GM20000 (cell line): ENCODE results near the gene NLRP5.
"Not testable (repeated sequence)": the region's sequence is repeated elsewhere in the genome, so short reads cannot be mapped to it uniquely, and the experiment has no call there.

Experiments
- DNase-seq: peaks from one replicate; pipeline ENCODE4 v3.0.0; 2012; ENCODE audit warnings: low spot score
- CTCF ChIP-seq: IDR thresholded peaks from 2 replicates; pipeline ENCODE4 v1.5.1; 2012; ENCODE audit warnings: mild to moderate bottlenecking, control low read depth; ENCODE audit errors: extremely low read depth, missing control alignments

The NLRP5 gene

GRCh38 chr19:55962186-55962585, 24.4 kb upstream of the NLRP5 start:
- no peak for TF ChIP-seq CTCF
- no peak for DNase-seq

DNA sequence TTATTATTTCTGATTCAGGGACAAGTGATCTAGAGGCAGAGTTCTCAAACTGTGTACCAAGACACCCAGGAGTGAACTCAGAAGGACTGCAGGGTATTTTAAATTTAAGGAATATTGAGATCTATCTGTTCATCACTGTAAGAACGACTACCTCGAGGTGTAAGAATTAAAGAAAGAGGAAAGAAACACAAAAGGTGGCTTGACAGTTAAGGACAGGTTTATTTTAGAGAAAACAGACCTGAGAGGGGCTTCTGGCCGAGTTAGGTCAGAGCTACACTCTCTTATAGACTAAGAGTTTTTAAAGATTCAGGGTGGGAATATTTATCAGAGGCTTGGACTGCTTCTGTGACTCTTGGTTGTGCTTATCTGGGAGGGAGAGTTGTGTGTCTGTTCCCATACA, 12.6 kb upstream of the NLRP5 start:
- no peak for DNase-seq
- no peak for TF ChIP-seq CTCF

GRCh38 chr19:55980415-55980814, 6.2 kb upstream of the NLRP5 start:
- TF ChIP-seq CTCF: no peak
- DNase-seq: no peak

DNA sequence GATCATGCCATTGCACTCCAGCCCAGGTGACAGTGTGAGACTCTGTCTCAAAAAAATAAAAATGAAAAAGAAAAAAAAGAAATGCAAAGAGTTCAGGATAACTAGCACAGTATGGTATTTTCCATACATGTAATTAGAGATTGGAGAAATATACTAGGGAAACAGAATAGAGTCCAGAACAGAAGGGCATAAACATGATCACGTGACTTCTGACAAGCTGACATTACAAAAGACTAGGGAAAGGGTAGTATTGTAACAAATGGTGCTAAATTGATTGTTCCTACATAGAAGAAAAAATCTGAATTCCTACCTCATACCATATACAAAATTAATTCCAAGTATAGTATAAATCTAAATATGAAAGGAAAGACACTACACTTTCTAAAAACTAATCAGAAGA, 1.3 kb upstream of the NLRP5 start:
- no peak for TF ChIP-seq CTCF
- DNase-seq: no peak

DNA sequence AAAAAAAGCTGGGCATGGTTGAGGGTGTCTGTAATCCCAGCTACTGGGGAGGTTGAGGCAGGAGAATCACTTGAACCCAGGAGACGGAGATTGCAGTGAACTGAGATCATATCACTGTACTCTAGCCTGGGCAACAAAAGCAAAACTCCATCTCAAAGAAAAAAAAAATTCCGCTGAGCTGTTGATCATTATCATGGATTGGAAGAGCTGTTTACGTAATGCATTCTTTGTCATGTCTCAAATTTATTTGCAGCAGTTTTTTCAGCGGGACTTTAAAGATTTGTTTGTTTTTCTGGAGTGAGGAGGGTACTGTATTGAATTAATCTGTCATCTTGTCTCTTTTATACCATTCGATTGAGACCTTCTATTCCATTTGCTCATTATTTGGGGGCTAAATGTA, 4.3 kb downstream of the NLRP5 start:
- TF ChIP-seq CTCF: no peak
- no peak for DNase-seq

DNA sequence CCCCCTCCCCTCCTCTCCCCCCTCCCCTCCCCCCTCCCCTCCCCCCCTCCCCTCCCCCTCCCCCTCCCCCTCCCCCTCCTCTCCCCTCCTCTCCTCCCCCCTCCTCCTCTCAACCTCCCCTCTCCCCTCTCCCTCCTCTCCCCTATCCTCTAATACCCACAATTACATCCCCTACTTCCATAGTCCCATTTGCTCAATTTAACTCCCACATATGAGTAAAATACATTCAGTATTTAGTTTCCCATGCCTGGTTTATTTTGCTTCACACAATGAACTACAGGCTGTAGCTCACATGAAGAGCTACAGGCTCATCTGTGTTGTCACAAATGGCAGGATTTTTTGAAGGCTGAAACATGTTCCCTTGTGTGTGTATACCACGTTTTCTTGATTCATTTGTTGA, 6.9 kb downstream of the NLRP5 start:
- DNase-seq: no peak
- no peak for TF ChIP-seq CTCF

DNA sequence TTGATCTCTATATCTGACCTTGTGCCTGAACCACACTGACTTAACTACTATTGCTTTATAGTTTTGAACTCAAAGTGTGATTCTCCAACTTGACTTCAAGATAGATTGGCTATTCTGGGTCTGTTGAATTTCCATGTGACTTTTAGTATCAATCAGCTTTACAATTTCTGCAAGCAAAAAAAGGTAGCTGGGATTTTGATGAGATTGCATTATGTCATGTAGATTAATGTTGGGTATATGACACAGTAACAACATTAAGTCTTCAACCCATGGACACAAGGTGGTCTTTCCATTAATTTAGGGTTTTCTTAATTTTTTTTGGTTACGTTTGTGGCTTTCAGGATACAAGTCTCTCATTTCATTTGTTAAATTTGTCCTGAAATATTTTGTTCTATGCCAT, 28.2 kb downstream of the NLRP5 start:
- no peak for DNase-seq
- no peak for TF ChIP-seq CTCF

DNA sequence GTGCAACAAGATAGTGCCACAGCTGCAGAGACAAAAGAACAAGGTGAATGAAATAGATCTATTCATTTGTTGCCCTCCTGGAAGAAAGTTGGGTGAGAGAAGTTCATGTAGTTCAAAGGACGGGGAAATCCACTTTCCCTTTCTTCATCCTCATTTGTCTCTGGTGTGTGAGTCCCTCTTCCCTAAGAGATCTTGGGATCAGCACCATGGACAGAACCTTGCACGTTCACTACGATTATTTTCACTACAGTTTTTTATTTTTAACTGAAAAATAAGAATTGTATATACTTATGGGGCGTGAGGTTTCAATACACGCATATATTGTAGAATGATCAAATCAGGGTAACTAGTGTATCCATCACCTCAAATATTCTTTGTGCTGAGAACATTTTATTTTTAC, 29.2 kb downstream of the NLRP5 start:
- TF ChIP-seq CTCF: no peak
- DNase-seq: no peak

DNA sequence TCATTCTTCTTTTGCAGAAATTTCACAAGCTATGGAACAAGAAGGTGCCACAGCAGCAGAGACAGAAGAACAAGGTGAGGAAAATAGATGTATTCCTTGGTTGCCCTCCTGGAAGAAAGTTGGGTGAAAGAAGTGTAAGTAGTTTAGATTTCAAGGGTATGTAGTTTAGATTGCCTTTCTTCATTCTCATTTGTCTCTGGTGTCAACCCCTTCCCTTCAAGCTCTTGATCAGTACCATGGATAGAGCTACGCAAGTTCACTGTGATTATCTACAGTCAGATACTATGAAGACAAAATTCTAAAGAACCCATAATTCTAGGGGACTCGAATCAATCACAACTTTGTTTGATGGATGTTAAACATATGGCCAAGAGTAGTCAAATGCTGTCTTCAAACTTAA, 32.8 kb downstream of the NLRP5 start:
- not testable (repeated sequence) for DNase-seq

DNA sequence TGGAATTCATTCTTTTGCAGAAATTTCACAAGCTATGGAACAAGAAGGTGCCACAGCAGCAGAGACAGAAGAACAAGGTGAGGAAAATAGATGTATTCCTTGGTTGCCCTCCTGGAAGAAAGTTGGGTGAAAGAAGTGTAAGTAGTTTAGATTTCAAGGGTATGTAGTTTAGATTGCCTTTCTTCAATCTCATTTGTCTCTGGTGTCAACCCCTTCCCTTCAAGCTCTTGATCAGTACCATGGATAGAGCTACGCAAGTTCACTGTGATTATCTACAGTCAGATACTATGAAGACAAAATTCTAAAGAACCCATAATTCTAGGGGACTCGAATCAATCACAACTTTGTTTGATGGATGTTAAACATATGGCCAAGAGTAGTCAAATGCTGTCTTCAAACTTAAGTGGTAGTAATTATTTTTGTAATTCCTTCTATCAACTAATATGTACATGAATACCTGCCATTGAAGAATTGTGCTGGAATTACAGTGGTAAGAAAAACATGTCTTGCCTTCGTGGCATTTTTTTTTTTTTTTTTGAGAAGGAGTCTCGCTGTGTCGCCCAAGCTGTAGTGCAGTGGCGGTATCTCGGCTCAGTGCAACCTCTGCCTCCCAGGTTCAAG, 33.9 kb downstream of the NLRP5 start:
- DNase-seq: not testable (repeated sequence)
